NCI-H774 (cell line): Measurements from ENCODE around the gene RAD51B.
"Not testable (repeated sequence)": the region's sequence is repeated elsewhere in the genome, so short reads cannot be mapped to it uniquely, and the experiment has no call there.

Experiments
- DNase-seq: peaks from one replicate; lab custom pipeline; 2025; lab: John Stamatoyannopoulos, UW

The RAD51B gene

GRCh38 chr14:68253160-68253780, 433.7 kb downstream of the RAD51B start:
- no peak for DNase-seq

- no peak for DNase-seq
Observed at GRCh38 chr14:68253878-68254528, 434.4 kb downstream of the RAD51B start.

GRCh38 chr14:68254669-68255527, 435.3 kb downstream of the RAD51B start:
- no peak for DNase-seq

- DNase-seq, result no peak
Observed at GRCh38 chr14:68255693-68256178, 436.2 kb downstream of the RAD51B start.

DNA sequence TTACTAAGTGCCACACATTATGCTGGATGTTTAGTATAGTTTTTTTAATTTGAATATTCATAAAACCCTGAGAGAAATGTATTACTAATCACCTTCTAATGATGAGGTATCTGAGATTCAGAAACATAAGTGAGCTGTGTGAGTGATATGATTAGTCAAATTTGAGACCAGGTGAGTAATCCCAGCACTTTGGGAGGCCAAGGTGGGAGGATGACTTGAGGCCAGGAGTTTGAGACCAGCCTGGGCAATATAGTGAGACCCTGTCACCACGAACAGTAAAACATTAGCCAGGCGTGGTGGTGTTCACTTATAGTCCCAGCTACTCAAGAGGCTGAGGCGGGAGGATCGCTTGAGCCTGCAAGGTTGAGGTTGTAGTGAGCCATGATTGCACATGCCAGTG, 438.4 kb downstream of the RAD51B start:
- no peak for DNase-seq

GRCh38 chr14:68258995-68259394, 439.4 kb downstream of the RAD51B start:
- not testable (repeated sequence) for DNase-seq

DNA sequence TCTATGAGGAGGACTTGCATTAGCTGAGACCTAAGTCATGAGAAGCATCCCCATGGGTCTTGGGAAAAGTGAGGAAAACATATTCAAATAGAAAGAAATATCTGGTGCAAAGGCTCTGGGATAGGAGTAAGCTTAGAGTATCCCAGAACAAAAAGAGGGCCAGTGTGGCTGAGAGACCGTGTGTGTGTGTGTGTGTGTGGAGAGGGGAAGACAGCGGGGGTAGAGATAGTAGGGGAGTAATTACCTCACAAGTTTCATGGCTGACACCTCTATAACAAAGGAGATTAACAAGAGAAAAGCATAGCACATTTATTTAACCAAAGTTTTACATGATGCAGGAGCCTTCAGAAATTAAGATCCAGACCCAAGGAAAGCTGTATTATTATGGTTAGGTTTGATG, 440.5 kb downstream of the RAD51B start:
- no peak for DNase-seq

GRCh38 chr14:68261092-68261842, 441.7 kb downstream of the RAD51B start:
- DNase-seq, result no peak

GRCh38 chr14:68262567-68262966, 443.0 kb downstream of the RAD51B start:
- DNase-seq, result no peak

DNA sequence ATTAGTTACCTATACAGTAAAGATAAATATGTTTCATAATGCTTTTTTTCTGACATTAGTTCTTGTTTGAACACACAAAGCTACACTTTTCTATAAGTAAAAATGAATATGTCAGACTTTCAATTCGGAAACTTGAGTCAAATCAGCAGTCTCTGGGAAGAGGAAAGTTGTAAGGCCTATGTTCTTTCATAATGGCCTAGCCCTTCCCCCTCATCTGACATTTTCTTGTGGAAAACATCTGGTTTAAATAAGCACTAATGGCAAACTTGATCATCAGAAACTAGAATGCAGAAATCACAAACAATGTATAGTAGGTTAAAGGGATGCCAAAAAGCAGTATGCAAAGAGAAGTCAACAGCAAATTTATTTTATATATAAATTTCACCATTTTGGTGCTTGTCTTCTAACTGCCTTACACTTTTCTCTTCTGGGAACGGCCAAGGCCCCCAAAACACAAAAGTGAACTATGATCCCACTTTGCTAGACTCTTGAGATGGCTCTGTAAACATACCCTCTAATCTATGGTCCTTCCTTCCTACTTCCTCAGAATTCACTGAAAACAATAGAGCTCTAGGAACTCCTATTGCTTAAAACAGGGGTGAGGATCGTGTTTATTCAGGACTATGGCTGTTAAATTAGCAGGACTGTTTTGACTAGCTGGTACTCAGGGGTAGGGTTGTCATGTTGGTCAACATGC, 444.1 kb downstream of the RAD51B start:
- no peak for DNase-seq

DNA sequence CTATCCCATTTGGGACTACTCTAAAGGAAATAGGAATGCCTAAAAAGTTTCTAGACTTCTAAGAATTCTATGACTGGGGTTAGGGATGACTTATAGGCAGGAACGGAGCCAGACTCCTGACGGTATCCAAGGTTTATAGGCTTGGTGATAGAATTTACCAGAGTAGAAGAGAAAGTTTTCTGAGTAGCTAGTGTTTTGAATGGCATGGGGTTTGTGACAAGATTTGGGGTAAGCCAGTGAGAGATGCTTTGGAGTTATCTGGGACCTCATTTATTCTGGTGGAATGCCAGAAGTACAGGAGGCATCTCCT, 444.6 kb downstream of the RAD51B start:
- DNase-seq, result no peak

- DNase-seq, result no peak
Observed at GRCh38 chr14:68266998-68267397, 447.4 kb downstream of the RAD51B start.

DNA sequence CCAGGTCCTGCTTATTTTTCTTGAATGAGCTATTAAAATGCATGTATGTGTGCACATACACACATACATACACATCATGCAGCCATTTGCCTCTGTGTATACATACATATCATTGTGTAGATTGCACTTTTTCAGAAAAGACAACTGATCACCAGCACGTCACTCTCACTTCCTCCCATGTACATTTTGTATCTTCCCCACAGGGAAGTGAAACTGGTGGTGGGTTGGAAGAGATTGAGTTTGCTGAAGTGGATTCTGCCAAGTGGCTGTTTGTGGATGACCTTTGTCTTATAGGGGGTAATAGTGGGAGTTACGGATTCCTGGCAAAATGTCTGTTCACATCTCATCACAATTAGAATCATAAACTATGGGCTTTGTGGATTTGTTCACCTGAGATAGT, 448.6 kb downstream of the RAD51B start:
- DNase-seq, result no peak

DNA sequence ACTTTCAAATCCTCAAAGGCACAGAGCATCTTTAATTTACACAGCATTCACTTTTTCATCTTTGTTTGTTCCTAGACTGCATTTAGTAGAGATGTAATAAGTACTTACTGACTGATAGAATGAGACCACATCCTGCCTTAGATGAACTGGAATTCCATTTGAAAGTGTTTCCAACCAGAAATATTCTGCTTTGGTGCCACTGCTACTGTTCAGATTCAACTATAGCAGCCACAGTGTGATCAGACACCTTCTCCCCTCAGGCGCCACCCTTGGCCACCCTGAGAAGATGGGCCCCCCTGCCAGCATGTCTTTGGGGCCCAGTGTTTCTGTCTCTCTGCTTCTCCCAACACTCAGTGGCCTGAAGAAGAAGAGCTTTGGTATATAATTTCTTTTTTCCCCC, 449.1 kb downstream of the RAD51B start:
- DNase-seq, result no peak

- DNase-seq, result no peak
Observed at GRCh38 chr14:68269136-68269927, 449.8 kb downstream of the RAD51B start.

GRCh38 chr14:68270342-68270741, 450.8 kb downstream of the RAD51B start:
- DNase-seq, result no peak

GRCh38 chr14:68271913-68272391, 452.4 kb downstream of the RAD51B start:
- no peak for DNase-seq

DNA sequence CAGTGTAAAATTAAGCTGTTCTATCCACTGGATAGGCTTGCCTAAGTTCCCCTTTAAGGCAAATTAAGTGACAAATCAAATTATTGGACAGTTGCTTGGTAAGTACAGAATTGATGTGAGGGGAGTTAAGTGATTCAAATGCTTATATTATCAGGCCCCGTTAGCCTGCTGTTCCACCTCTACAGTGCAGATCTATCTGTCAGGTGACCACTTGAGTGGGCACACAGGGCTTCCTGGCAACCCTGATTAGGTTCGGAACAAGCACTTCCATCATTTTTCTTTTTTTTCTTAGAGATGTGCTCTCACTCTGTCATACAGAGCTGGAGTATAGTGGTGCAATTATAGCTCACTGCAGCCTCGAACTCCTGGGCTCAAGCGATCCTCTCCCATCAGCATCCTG, 453.8 kb downstream of the RAD51B start:
- no peak for DNase-seq

- DNase-seq, result no peak
Observed at GRCh38 chr14:68274725-68275124, 455.1 kb downstream of the RAD51B start.

DNA sequence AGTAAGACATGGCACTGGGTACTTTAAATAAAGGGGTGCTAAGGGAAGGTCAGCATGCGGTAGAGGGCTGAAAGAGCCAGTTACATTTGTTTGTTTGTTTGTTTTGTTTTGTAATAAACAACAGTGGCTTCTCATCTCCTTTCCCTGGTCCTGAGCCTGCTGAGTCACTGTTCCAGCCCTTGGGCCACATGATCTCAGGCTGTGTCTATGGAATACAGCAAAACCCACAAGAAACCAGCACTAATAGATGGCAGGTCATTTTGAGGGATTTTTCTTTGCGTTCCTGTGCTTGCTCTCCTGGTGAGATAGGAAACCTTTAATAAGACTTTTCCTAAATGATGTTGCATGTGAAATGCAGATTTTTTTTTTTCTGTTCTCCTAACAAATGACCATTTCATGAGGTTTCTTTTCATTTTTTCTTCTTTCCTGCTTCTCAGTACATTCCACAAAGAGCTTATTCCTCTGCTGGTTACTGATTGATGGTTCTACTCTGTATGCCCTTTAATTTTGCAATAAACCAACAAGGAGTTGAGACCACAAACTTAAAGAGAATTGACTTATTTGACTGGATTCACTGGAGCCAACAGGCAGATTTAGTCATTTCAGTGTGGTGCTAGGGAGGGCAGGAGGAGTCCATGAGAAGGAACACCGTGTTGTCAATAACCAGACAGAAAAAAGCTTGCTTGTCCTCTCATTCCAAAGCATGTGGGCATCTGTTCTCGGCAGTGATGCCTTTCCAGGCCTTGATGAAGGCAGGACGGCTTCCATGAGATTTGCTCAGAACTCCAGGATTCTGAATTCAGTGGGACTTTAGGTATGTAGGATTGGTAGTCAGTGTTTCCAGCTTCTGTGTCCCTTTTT, 459.2 kb downstream of the RAD51B start:
- no peak for DNase-seq
